ENCODE measurements around the gene MTMR11. TPM values are rescaled to one million over a fixed set of nuclear protein-coding genes. Genes with fewer than 3 reads are reported as not detected.

MTMR11 gene
- total and polyA plus RNA-seq, 10 of the 15 experiments (the other 5 are each of a cell fraction or from before 2014, with no cell fraction given), result 0.35 to 1.1 (median 0.73) TPM

DNA sequence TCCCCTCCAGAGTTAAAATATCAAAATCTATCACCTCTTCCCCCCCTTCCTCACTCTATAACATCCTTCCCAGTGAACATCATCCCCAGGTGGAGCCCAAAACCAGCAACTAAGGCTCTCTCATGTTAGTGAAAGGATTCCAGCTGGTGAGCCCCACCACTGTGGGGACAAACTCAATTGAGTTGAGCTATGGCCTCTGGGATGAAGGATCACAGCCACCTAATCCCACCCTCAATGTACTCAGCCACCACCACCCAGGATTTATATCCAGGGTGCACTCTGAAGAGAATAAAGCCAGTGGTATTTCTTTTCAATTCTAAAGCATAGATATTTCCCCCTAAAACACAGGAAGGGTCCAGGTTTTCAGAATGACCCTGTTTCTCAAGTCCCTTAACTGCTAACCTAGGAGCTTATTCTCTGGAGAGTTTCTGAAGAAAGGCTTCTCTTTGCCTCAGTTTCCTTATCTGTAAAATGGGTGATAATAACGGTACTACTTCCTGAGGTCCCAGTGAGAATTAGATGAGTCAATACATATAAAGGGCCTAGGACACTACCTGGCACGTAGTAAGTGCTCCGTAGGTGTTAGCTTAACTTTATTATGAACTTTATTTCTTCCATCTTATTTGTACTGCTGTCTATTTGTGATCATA lies 53.0 kb downstream of the MTMR11 start:
- 0 out of 2 replicates have a peak overlapping the region, but pooled peaks have one; percentile 93 for H3K27ac ChIP-seq (ENCODE audit: control insufficient read depth, insufficient read depth)
- intact Hi-C loops (cut with micrococcal nuclease; ENCODE audit: unreplicated experiment) (no loop called here), in situ Hi-C loops (cut with MboI) (no loop called here)
- H3K9ac ChIP-seq (ENCODE audit: control insufficient read depth, insufficient read depth, low read length), result no peak overlapping the region
- FAIRE-seq (no peak), DNase-seq (ENCODE audit: low read depth, low spot score) (no peak), ATAC-seq (no peak)
- no peak for TF ChIP-seq SP1 (IDR thresholded peaks at IDR 0.05; ENCODE audit: low read depth, low read length)
- TF ChIP-seq, protein P1, sequence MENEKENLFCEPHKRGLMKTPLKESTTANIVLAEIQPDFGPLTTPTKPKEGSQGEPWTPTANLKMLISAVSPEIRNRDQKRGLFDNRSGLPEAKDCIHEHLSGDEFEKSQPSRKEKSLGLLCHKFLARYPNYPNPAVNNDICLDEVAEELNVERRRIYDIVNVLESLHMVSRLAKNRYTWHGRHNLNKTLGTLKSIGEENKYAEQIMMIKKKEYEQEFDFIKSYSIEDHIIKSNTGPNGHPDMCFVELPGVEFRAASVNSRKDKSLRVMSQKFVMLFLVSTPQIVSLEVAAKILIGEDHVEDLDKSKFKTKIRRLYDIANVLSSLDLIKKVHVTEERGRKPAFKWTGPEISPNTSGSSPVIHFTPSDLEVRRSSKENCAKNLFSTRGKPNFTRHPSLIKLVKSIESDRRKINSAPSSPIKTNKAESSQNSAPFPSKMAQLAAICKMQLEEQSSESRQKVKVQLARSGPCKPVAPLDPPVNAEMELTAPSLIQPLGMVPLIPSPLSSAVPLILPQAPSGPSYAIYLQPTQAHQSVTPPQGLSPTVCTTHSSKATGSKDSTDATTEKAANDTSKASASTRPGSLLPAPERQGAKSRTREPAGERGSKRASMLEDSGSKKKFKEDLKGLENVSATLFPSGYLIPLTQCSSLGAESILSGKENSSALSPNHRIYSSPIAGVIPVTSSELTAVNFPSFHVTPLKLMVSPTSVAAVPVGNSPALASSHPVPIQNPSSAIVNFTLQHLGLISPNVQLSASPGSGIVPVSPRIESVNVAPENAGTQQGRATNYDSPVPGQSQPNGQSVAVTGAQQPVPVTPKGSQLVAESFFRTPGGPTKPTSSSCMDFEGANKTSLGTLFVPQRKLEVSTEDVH (IDR thresholded peaks at IDR 0.05; ENCODE audit: low read depth, partially characterized antibody), result no peak
- no peak for TF ChIP-seq TBL1XR1 (IDR thresholded peaks at IDR 0.05; ENCODE audit: low read depth, low read length)
- TF ChIP-seq MEF2B (IDR thresholded peaks at IDR 0.05; ENCODE audit: partially characterized antibody, poor library complexity, severe bottlenecking), result no peak
- no peak for TF ChIP-seq POU2F2 (IDR thresholded peaks at IDR 0.05; ENCODE audit: borderline replicate concordance, low read depth, low read length)
- TF ChIP-seq RELA (IDR thresholded peaks at IDR 0.05; ENCODE audit: borderline replicate concordance, partially characterized antibody), result no peak
- TF ChIP-seq KAT2A (conservative IDR thresholded peaks at IDR 0.05; ENCODE audit: control insufficient read depth, low read depth, low read length), result no peak
- ChIA-PET POLR2A (interaction anchor here (1.1 to 1.5 kb wide), 3 partner anchors 15 to 39 kb away, joined by 3 to 11 read pairs (median 4); no protein-coding TSS in a partner anchor), SMC1A (ENCODE audit: uncharacterized antibody, unreplicated experiment) (interaction anchor here (0.9 to 1.9 kb wide), 2 partner anchors 35 to 40 kb away, joined by 3 to 8 read pairs; no protein-coding TSS in a partner anchor), CTCF (interaction anchor here (1.1 to 1.9 kb wide), 2 partner anchors 41 to 282 kb away, joined by 3 to 6 read pairs; no protein-coding TSS in a partner anchor), RAD21 (ENCODE audit: unreplicated experiment) (interaction anchor here (1.3 to 1.9 kb wide), 3 partner anchors 38 to 127 kb away, joined by 3 to 5 read pairs (median 3); partner anchors contain the start of gene OTUD7B)
- WGBS (ENCODE audit: insufficient coverage, insufficient replicate concordance, low lambda C conversion rate, missing lambda C conversion rate), result 38% methylated on average over 3 of the region's 3 CpGs
- H3K36me3 ChIP-seq (ENCODE audit: control insufficient read depth in 2 of 2, insufficient read depth in 2 of 2, low read length in 1 of 2), result no peaks in the 10 kb centered on the region
- no peaks in the 10 kb centered on the region for H4K20me1 ChIP-seq (ENCODE audit: control insufficient read depth, insufficient read depth)
- peaks cover 17% of the 10 kb centered on the region for H3K79me2 ChIP-seq (ENCODE audit: control insufficient read depth, insufficient read depth, low read length)
- H3K4me3 ChIP-seq, result peak overlapping the region; percentile 61; the same call in 1 of the 2 replicates
- BruUV-seq (replicated peaks), result no TSS peak
- H2AFZ ChIP-seq (ENCODE audit: control insufficient read depth, low read depth, low read length), result no peak overlapping the region
- H3K27me3 ChIP-seq (replicated peaks in 1 of 2; ENCODE audit: control insufficient read depth in 2 of 2, insufficient read depth in 2 of 2, low read length in 1 of 2), result no peaks in the 10 kb centered on the region
- H3K4me2 ChIP-seq (ENCODE audit: control insufficient read depth, insufficient read depth), result peak overlapping the region; percentile 87; the same call in 1 of the 2 replicates
- H3K4me1 ChIP-seq (ENCODE audit: control insufficient read depth, insufficient read depth, low read length), result no peaks in the 10 kb centered on the region
- no peaks in the 10 kb centered on the region for H3K9me3 ChIP-seq (replicated peaks; ENCODE audit: control insufficient read depth, insufficient read depth, low read length)

All from GM12878 (cell line).